HG03520 (cell line): Measurements from ENCODE around the gene PALLD.
"Not testable (repeated sequence)": the region's sequence is repeated elsewhere in the genome, so short reads cannot be mapped to it uniquely, and the experiment has no call there.

ENCODE experiments used
- ATAC-seq: cut with Tn5 transposase; IDR thresholded peaks from one replicate; pipeline ENCODE4 v1.9.1; 2021; ENCODE audit warnings: mild to moderate bottlenecking, moderate library complexity; ENCODE audit not compliant: unreplicated experiment

The PALLD gene

DNA sequence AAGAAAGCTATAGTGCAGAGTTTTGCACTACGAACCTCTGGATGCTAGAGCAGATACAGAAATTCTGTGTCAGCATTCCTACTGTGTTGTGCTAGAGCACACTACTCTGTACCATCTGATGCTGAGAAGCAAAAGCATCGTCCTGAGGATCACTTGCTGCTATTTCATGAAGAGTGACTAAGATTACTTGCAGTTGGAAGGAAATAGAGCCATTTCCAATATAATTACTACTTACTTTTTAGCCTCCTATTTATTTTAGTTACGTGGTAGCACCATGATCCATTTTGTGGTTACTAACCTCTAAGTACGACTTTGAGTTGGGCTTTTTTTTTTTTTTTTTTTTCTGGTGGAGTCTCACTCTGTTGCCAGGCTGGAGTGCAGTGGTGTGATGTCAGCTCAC lies 226.7 kb downstream of the PALLD start:
- no peak for ATAC-seq

DNA sequence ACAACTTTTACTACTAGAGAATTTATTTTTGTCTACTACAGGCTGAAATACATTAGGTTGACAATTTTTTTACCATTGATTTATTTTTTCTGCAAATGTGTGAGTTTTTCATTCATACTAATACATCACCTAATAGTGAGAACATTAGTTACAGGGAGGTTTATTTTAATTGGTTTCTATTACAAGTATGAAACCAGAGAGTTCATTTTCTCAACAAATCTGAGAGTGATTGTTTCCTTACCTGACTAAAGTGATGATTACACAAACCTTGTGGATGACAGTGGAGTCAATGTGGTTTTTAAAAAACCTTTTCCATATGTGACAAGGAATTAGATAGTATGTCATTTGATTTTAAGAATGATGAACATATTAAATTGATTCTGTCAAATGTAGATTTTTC lies 227.4 kb downstream of the PALLD start:
- no peak for ATAC-seq

DNA sequence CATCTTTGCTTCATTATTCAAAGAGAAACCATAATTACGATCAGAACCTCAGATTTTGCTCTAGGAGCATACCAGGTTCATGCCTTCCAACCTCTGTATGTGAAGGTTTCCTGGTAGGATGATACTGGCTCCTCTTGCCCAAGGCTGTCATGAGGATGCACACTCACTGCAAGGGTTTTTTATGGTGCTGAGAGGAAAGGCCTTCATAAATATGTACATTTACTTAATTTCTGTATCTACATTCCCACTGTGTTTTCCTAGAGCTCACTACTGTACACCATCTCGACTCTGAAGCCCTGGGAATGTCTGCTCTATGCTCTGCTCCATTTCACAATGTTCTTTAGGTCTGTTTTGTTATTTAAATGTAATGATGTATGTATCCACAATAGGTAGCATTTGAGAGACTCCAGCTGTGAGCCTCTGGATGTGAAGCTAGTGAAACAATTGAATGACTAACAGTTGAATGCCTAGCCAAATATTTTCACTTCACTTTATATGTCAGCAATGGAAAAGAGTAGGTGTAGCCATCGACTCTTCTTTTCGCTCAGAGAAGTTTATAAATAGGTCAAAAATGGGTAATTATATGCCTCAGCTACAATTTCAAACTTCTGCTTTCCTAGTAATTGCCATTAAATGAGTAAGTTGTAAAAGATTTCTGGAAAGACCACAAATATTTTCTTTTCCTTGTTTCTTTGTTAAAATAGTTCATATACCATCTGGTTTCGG lies 228.0 kb downstream of the PALLD start:
- peak; percentile 33 for ATAC-seq

DNA sequence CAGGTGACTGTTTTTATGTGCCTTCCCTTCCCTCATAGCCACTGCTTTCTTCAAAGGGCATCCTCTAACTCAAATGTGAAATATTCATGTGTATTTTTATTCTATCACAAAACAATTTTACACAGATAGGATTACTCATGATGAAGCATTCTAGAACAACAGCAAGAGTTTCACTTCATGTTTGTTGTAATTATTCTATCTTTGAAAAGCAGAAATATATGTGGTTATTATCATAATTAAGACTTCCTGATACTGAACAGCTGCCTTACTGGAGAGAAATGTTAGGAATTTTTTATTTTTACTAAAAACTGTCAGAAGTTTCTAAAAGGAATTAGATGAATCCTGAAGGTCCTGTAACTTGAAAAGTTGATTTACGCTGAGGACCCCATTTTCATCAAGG lies 229.1 kb downstream of the PALLD start:
- ATAC-seq: no peak

DNA sequence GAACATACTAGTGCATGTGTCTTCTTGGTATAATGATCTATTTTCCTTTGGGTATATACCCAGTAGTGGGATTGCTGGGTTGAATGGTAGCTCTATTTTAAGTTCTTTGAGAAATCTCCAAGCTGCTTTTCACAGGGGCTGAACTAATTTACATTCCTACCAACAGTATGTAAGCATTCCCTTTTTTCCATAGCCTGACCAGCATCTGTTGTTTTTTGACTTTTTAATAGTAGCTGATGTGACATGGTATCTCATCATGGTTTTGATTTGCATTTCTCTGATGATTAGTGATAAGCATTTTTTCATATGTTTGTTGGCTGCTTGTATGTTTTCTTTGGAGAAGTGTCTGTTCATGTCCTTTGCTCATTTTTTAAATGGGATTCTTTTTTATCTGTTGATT lies 230.3 kb downstream of the PALLD start:
- not testable (repeated sequence) for ATAC-seq

DNA sequence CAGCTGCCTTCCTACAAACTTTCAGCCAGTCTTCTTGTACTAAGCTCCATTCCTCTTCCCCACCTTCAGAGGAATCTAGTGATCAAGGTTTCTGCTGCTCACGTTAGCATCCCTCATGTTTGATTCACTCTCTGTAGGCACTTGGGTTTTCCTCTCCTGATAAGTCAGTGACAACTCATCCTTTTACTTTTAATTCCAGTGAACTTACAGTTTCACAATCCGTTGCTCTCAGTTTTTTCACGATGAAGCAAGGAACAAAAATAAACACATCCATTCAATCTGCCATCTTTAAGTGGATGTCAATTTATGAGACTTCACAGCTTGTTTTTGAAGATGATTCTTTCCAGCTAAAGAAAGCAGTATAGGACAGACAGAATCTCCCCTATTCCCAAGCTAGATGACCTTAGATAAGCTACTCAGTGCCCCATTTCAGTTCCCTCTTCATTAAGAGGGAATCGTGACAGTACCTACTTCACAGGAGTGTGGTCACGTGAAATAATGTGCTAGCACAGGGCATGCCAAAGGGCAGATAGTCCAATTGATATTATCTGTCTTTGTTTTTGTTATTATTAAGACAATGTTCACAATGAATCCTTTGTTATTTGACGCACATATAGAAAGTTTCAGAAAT lies 234.3 kb downstream of the PALLD start:
- no peak for ATAC-seq

DNA sequence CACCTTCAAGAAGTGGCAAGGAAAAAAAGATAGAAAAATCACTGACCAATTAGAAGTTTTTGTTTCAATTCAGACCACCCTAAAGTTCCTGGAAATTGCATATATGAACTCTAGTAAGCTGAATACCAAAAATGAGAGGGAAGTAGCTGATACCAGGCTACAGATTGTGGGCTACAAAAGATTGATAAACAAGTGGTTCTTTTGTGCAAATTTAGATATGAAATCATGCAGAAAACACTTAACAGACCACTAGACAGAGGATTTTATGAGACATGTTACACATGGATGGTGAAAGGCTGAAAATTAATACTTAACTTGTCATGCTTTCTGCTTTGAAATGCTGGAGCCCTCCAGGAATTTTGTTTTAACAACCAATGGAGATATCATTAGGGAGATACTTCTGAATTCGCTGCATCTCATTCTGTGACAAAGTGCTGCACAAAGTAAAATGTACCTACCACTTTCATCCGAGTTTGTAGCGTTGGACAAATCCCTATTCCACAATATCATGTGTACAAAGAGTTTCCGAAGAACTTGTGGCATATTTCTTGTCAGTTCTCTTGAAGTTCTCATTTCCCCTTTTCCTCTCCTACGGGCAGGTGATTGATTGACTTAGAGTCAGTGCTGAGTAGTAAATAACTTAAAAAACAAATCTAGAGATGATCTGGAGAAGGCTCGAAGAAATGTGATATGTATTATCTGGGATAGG lies 235.0 kb downstream of the PALLD start:
- ATAC-seq: no peak

GRCh38 chr4:168732714-168733113 lies 235.9 kb downstream of the PALLD start:
- no peak for ATAC-seq

- ATAC-seq: no peak
Measured at GRCh38 chr4:168734703-168735678, 238.1 kb downstream of the PALLD start.

GRCh38 chr4:168735735-168736134 lies 238.9 kb downstream of the PALLD start:
- ATAC-seq: no peak

DNA sequence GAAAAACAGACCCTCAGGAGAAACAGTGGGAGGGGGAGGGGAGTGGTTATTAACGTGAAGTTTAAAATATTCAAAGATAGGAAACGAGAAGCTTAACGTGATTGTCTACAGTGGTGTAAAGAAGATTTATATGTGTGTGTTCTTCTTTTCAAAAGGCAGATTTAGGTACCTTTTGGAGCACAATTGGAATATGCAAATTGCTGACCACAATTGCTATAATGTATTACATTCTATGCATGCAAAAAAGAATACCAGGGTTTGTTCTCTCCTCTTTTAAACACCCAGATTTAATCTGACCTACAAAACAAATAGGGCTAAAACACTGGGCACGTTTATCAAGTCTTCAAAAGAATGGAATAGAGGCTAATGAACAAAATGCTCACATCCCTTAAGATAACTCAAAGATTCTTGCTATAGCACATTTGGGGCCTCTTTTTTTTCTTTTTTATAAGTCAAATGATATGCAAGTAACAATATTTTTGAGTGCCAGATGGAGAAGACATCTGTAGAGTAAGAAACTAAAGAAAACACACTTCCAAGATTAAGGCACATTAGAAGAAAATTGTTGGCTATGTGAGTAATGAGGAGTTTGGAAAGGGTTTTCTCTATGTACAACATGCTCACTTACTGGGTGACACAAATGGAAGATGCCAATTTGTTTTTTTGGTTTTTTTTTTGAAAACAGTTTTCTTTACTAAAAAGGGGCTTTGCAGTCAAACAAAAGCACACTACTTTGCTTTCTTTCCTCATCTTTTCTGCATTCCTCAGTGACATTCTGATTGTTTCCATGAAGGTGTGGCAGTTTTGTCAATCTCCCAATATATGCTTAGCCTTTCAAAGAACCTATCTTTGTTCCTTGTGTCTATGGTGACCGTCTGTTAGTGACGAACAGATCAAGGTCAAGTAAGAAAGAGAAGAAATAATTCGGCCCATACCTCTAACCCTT lies 240.3 kb downstream of the PALLD start:
- no peak for ATAC-seq

DNA sequence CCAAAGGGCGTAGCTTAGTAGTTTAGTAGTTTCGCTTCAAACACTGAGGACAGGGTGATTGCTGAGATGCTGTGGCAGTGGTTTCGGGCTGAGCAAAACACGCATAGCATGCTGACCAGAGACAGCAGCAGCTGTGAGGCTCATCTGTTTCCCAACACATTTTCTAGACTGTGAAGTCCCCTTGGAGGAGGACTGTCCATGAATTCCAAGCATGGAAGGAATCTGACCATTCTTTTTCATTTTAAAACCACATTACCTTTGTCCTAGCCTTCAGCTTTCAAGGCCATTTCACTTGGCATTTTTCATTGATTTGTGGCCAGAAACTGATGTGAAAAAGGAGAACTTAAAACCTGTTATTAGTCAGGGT lies 240.9 kb downstream of the PALLD start:
- no peak for ATAC-seq

DNA sequence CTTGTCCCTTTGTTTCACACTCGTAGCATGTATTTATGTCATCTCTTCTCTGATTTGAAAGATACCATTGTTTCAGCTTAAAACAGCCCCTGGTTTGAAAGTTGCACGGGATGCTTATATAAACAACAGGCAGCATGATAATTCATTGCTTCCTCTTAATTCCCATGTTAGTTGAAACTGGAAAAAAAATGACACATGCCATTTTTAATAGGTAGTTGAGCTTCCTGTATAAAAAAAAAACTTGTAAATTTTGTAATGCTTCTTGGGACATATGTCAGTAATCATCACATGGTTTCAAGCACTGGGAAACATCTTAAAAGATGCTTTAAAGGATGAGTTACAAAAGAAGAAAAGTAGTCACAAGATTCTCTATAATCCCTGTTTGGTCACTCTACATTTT lies 243.0 kb downstream of the PALLD start:
- no peak for ATAC-seq

GRCh38 chr4:168740691-168741090 lies 243.8 kb downstream of the PALLD start:
- no peak for ATAC-seq

DNA sequence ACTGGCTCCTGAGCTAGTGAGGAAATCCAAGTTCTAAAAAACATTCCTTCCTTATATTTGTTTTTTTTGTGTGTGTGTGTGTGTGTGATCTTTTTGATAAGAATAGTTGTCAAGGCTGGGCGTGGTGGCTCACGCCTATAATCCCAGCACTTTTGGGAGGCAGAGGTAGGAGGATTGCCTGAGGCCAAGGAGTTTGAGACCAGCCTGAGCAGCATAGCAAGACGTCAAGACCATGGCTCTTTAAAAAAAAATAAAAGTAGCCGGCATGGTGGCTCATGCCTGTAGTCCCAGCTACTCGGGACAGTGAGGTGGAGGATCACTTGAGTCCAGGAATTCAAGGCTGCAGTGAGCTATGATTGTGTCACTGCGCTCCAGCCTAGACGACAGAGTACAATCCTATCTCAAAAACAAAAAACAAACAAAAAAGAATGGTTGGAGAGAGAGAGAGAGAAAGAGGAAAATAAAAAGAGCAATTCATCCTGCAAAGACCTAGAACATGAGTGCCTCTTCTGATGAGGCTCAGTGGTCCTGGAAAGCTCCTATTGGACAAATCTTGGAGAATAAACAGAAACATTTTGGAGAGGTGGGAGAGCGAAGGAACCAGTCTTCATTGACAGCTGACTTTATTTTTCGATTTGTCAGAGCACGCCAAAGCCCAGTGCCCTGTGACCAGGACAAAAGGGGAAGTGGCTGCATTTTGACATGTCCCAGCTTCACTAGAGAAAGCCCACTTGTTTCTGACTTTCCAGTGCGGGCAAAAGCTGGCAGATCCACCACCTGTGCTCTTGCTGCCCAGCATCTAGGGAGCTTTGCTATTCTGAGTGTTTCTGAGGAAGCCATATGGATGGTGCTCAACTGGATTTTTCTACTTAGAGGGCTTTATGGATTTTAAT lies 244.7 kb downstream of the PALLD start:
- ATAC-seq: no peak

DNA sequence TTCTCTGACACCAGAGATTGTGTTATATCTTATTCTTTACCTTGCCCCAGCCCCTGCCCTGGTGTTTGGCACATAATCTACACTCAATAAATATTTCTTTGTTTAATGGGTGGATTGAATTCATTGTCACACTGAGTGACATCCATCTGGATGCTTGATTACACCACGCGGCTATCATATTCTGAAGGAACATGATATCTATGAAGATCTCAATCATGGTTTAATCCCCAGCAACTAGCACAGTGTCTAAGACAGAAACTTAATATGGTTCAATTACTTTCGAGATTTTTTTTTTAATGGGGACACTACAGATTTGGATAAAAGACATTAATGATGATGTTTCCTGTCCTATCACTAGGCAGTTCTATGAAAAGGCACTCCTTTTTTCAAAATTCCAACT lies 246.3 kb downstream of the PALLD start:
- ATAC-seq: no peak

GRCh38 chr4:168743601-168744000 lies 246.7 kb downstream of the PALLD start:
- no peak for ATAC-seq

GRCh38 chr4:168744021-168744420 lies 247.2 kb downstream of the PALLD start:
- no peak for ATAC-seq

- ATAC-seq: no peak
Measured at GRCh38 chr4:168748807-168749206, 252.0 kb downstream of the PALLD start.
